IMR-90 (cell line): ENCODE results near the gene AKAP13. TPM values are rescaled to one million over a fixed set of nuclear protein-coding genes. Genes with fewer than 3 reads are reported as not detected.

Source experiments
- ATAC-seq: fragments of 200-7000 bp; cut with Tn5 transposase; 2 replicates; pipeline ENCODE4 v1.9.1; 2020; ENCODE audit warnings: low read depth, mild to moderate bottlenecking, moderate library complexity
- BruUV-seq: library from RNA; stranded (reverse); fragments of 400-500 nt; replicated peaks from 2 replicates; lab custom pipeline; 2021; lab: Mats Ljungman, UMichigan
- CTCF ChIA-PET: fragments of 300-600 bp; formaldehyde crosslinking; extraction: SDS; loops from one replicate; lab custom pipeline; 2021; ENCODE audit warnings: antibody characterized with exemption; lab: Yijun Ruan, JAX
- POLR2A ChIA-PET: fragments of 300-600 bp; sonication (Branson Sonifier 250); formaldehyde crosslinking; loops from one replicate; lab custom pipeline; 2022; ENCODE audit warnings: antibody characterized with exemption; ENCODE audit not compliant: unreplicated experiment; lab: Charles Lee
- DNase-seq: peaks from one replicate; pipeline ENCODE4 v3.0.0; 2013
- H2AFZ ChIP-seq: replicated peaks from 2 replicates; pipeline ENCODE3; 2013; ENCODE audit warnings: low read length, mild to moderate bottlenecking; ENCODE audit not compliant: poor library complexity
- H2AK5ac ChIP-seq: 2 replicates; pipeline ENCODE4 v1.6.1; 2013; ENCODE audit warnings: low read depth, low read length, inconsistent platforms
- H2AK9ac ChIP-seq: replicated peaks from 2 replicates; pipeline ENCODE3; 2013; ENCODE audit warnings: mild to moderate bottlenecking, low read depth, low read length, moderate library complexity; ENCODE audit not compliant: poor library complexity
- H2BK120ac ChIP-seq: 2 replicates; pipeline ENCODE4 v1.6.1; 2013; ENCODE audit warnings: low read depth, low read length, inconsistent platforms
- H2BK15ac ChIP-seq: 3 replicates; pipeline ENCODE4 v1.6.1; 2013; ENCODE audit warnings: low read depth, low read length, inconsistent platforms
- H2BK20ac ChIP-seq: 2 replicates; pipeline ENCODE4 v1.6.1; 2013; ENCODE audit warnings: low read depth, mild to moderate bottlenecking, inconsistent platforms, low read length, moderate library complexity
- H2BK5ac ChIP-seq: 2 replicates; pipeline ENCODE4 v1.6.1; 2013; ENCODE audit warnings: mild to moderate bottlenecking, low read depth, low read length, inconsistent platforms; ENCODE audit not compliant: poor library complexity, severe bottlenecking
- H3K14ac ChIP-seq: replicated peaks from 2 replicates; pipeline ENCODE4 v1.6.1; 2013; ENCODE audit warnings: low read depth, low read length, inconsistent platforms
- H3K18ac ChIP-seq: 2 replicates; pipeline ENCODE4 v1.6.1; 2013; ENCODE audit warnings: low read depth, low read length, control low read depth
- H3K23ac ChIP-seq: 2 replicates; pipeline ENCODE4 v1.6.1; 2013; ENCODE audit warnings: low read depth, low read length, inconsistent platforms
- H3K27ac ChIP-seq: 2 replicates; pipeline ENCODE4 v1.5.1; 2013; ENCODE audit warnings: mild to moderate bottlenecking, control low read depth, low read length; ENCODE audit not compliant: insufficient read depth
- H3K27me3 ChIP-seq: 2 replicates; pipeline ENCODE4 v1.6.1; 2013; ENCODE audit warnings: low read length; ENCODE audit not compliant: control insufficient read depth, insufficient read depth
- H3K36me3 ChIP-seq: 2 replicates; pipeline ENCODE4 v1.6.1; 2013; ENCODE audit warnings: low read length, mixed read lengths; ENCODE audit not compliant: control insufficient read depth, insufficient read depth
- H3K4ac ChIP-seq: 2 replicates; pipeline ENCODE4 v1.6.1; 2013; ENCODE audit warnings: low read depth, low read length, inconsistent platforms
- H3K4me1 ChIP-seq: 2 replicates; pipeline ENCODE4 v1.6.1; 2013; ENCODE audit warnings: low read length, mixed read lengths; ENCODE audit not compliant: control insufficient read depth, insufficient read depth
- H3K4me2 ChIP-seq: 2 replicates; pipeline ENCODE4 v1.6.1; 2013; ENCODE audit warnings: low read depth, mild to moderate bottlenecking, control low read depth, low read length, moderate library complexity
- H3K4me3 ChIP-seq: 2 replicates; pipeline ENCODE4 v1.5.1; 2013; ENCODE audit warnings: low read depth, mild to moderate bottlenecking, control low read depth, low read length, moderate library complexity; ENCODE audit not compliant: insufficient read depth
- H3K56ac ChIP-seq: 2 replicates; pipeline ENCODE4 v1.6.1; 2013; ENCODE audit warnings: low read length, inconsistent platforms; ENCODE audit not compliant: insufficient read depth; ENCODE audit errors: extremely low read depth
- H3K79me1 ChIP-seq, 2 experiments: 2 replicates each; pipeline ENCODE4 v1.6.1; 2013; ENCODE audit warnings: low read length in 2 of 2, inconsistent platforms in 1 of 2, low read depth in 1 of 2
- H3K9ac ChIP-seq: 2 replicates; pipeline ENCODE4 v1.6.1; 2013; ENCODE audit warnings: low read depth, low read length, control low read depth
- H3K9me1 ChIP-seq: 2 replicates; pipeline ENCODE4 v1.6.1; 2013; ENCODE audit warnings: low read length, inconsistent platforms; ENCODE audit not compliant: insufficient read depth
- H3K9me3 ChIP-seq: 2 replicates; pipeline ENCODE4 v1.6.1; 2013; ENCODE audit warnings: low read length; ENCODE audit not compliant: control insufficient read depth, insufficient read depth
- H4K20me1 ChIP-seq: 2 replicates; pipeline ENCODE4 v1.6.1; 2013; ENCODE audit warnings: low read length, inconsistent platforms; ENCODE audit not compliant: insufficient read depth
- H4K5ac ChIP-seq: 2 replicates; pipeline ENCODE4 v1.6.1; 2013; ENCODE audit warnings: mild to moderate bottlenecking, low read depth, low read length, control low read depth
- H4K8ac ChIP-seq, 2 experiments: 2 replicates each; pipeline ENCODE4 v1.6.1; 2013; ENCODE audit warnings: low read depth in 2 of 2, low read length in 2 of 2, control low read depth in 1 of 2, inconsistent platforms in 1 of 2
- H4K91ac ChIP-seq: 2 replicates; pipeline ENCODE4 v1.6.1; 2013; ENCODE audit warnings: low read depth, low read length, inconsistent platforms; ENCODE audit not compliant: insufficient read depth
- FOS ChIP-seq: fragments of 150-350 bp; IDR thresholded peaks from 2 replicates; pipeline ENCODE4 v1.6.1; 2016; ENCODE audit warnings: low read depth, low read length
- WGBS, 2 experiments: methylation state at CpG; one replicate each; pipeline versions ENCODE4 v1.1.5 to v1.1.7; 2013; ENCODE audit warnings: missing lambda C conversion rate in 2 of 2; ENCODE audit not compliant: insufficient read length in 1 of 2; ENCODE audit errors: extremely low coverage in 2 of 2; 5-methylcytosine and 5-hydroxymethylcytosine counted together
- dilution Hi-C: fragments of 300-500 bp; cut with HindIII; formaldehyde crosslinking; loops from one replicate; pipeline ENCODE4 v1.14.3; 2018; ENCODE audit warnings: low sequenced_read_pairs; ENCODE audit not compliant: unreplicated experiment
- in situ Hi-C: fragments of 300-500 bp; cut with MboI; formaldehyde crosslinking; loops from 3 replicates; pipeline ENCODE4 v1.14.3; 2019; ENCODE audit warnings: low sequenced_read_pairs, inconsistent platforms, mixed read lengths
- intact Hi-C: fragments of 100-400 bp; cut with micrococcal nuclease; formaldehyde crosslinking; loops from 2 replicates; pipeline ENCODE4 v1.10.0; 2022
- polyA plus RNA-seq, 3 experiments: library from polyadenylated mRNA; depleted of rRNA; stranded (reverse); fragments of >200 nt; gene quantifications; 2 replicates each; pipeline ENCODE4 v1.2.3, GENCODE V29; 2012; ENCODE audit warnings: low replicate concordance in 1 of 3
- total RNA-seq: library from RNA; depleted of rRNA; stranded (reverse); fragments of >200 nt; gene quantifications from 2 replicates; pipeline ENCODE4 v1.2.3, GENCODE V29; 2012
- TF ChIP-seq, protein P1 (sequence below): fragments of 150-350 bp; IDR thresholded peaks from 2 replicates; pipeline ENCODE4 v1.6.1; 2017; ENCODE audit warnings: mild to moderate bottlenecking, antibody characterized with exemption, low read length, low read depth

The AKAP13 gene
- total and polyA plus RNA-seq, 2 of the 4 experiments (the other 2 are of a cell fraction), result 10.4 to 46.4 TPM

DNA sequence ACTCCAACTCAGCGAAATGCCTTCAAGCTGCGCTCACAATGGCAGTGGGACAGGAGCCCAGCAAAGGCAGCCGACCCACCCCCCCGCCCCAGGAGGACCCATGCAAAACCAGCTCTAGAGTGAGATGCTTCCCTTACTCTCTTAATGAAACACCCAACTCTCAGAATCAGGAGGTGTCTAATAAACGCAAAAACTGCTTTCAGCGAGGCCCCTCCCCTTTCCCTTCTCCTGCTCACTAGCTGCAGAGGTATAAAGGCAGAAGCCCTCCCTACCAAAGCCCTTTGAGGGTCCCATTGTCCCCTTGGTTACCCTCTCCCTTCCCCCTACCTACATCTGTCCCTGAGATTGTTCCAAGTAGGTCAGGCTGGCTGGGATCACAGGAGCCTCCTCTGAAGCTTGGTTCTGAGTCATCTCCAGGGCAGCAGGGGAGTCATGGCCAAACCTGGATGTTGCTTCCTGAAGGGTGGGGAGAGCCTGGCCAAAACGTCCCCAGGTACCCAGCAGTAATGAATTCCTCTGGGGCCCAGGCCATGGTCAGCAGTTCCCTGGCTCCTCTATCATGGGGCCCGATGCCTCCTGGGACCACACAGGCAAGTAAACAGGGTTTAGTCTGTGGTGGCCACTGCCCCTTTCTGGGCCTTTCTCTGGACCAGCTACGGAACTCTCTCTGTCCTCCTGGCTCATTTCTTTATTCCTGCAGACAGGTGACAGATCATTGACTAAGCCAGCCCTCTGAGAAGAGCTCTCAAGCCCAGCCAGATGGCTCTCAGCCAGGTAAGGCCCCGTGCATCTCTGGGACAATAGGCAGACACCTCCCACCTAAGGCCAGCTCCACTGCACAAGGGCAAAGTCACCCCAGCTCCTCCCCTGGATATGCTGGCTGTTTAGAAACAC is 405.7 kb downstream of the AKAP13 start:
- Histone ChIP-seq H3K4me2 (peak overlapping the region; percentile 74), H2AFZ (no peak overlapping the region), H3K27ac (no peak overlapping the region), H3K27me3 (no peaks in the 10 kb centered on the region), H2BK15ac (no peak overlapping the region), H3K9ac (no peak overlapping the region), H3K4me1 (peaks cover 16% of the 10 kb centered on the region), H2AK5ac (no peak overlapping the region; the same call in 1 of the 2 replicates), H4K5ac (no peak overlapping the region), H4K20me1 (peaks cover 12% of the 10 kb centered on the region), H3K4ac (peak overlapping the region; percentile 35; the same call in 1 of the 2 replicates), H3K18ac (no peak overlapping the region), H3K56ac (no peak overlapping the region), H3K14ac (no peak overlapping the region), H2BK5ac (peak overlapping the region; percentile 21), H2BK120ac (no peak overlapping the region), H3K4me3 (no peak overlapping the region), H4K91ac (no peak overlapping the region; the same call in 1 of the 2 replicates), H3K36me3 (no peaks in the 10 kb centered on the region), H3K23ac (no peak overlapping the region), H2BK20ac (no peak overlapping the region), H2AK9ac (peak overlapping the region; percentile 38), H4K8ac (no peak overlapping the region; a peak in 1 of 4 replicates), H3K9me3 (no peaks in the 10 kb centered on the region), H3K9me1 (peaks cover 12% of the 10 kb centered on the region), H3K79me1 (peaks cover 20 to 54% of the 10 kb centered on the region in 2 experiments; a peak in 3 of 4 replicates)
- WGBS, 2 experiments, result 67% methylated on average over 1 of the region's 10 CpGs; no CpG with 5 or more reads in 1 of the 2 experiments
- ATAC-seq (peak; percentile 87), DNase-seq (peak; percentile 58)
- TF ChIP-seq, protein P1, sequence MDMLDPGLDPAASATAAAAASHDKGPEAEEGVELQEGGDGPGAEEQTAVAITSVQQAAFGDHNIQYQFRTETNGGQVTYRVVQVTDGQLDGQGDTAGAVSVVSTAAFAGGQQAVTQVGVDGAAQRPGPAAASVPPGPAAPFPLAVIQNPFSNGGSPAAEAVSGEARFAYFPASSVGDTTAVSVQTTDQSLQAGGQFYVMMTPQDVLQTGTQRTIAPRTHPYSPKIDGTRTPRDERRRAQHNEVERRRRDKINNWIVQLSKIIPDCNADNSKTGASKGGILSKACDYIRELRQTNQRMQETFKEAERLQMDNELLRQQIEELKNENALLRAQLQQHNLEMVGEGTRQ, result no peak
- TF ChIP-seq FOS, result 0 out of 2 replicates have a peak, but pooled peaks have one; percentile 38
- ChIA-PET CTCF (no interaction called here), POLR2A (no interaction called here)
- in situ Hi-C loops, result no loop called here
- BruUV-seq, result no TSS peak
- intact Hi-C loops, result no loop called here
- dilution Hi-C loops, result no loop called here
